NCI-H2227 treated with DMSO at 0.1 percent for 48 hours (cell line): Measurements from ENCODE around the gene ACTN4.
"Not testable (repeated sequence)": the region's sequence is repeated elsewhere in the genome, so short reads cannot be mapped to it uniquely, and the experiment has no call there.

ENCODE experiments used
- DNase-seq: peaks from one replicate; lab custom pipeline; 2025; lab: John Stamatoyannopoulos, UW

ACTN4 gene

DNA sequence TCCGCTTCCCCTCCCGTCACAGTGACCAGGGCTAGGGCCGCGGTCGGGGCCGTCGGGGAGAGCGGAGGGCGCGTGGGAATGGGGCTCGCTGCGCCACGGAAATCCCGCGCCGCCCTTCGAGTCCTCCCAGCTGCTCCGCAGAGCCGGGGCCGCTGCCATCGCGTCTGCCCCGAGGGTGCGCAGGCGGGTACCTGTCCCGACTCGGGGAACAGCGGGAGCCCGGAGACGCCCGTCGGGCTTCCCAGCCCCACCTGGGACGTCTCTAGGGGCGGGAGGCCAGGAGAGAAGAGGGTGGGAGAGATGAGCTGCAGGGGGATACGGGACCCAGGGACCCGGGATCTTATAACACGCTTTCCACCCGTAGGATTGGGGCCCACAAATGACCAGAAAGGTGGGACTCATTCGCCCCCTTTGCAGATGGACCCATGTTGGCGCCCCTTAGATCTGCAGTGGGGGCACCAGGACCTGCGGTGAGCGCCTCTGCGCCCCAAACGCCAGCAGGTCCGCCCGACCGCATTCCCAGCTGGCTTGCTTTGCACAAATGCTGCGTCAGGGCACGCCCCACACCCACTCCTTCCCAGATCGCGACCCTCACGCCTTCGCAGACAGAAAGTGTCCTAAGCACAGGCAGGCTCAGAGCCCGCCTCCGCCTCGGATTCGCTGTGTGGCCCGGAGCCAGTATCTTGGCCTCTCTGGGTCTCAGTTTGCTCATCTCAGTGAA, 122.9 kb downstream of the ACTN4 start:
- DNase-seq = not testable (repeated sequence)

DNA sequence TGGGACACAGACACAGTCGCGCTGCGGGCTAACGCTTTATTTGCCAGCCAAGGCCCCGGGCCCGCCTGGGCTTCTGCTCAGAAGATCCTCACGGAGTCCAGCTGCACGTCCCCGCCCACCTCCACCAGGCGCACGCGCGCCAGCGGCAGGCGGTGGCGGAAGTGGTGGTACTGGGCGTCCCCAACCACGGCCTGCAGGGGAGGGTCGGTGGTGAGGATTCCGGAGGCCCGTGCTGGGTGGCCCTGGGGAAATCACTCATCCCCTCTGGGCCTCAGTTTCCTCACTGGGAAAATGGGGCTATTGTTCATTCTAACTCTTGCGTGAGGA, 123.5 kb downstream of the ACTN4 start:
- not testable (repeated sequence) for DNase-seq

DNA sequence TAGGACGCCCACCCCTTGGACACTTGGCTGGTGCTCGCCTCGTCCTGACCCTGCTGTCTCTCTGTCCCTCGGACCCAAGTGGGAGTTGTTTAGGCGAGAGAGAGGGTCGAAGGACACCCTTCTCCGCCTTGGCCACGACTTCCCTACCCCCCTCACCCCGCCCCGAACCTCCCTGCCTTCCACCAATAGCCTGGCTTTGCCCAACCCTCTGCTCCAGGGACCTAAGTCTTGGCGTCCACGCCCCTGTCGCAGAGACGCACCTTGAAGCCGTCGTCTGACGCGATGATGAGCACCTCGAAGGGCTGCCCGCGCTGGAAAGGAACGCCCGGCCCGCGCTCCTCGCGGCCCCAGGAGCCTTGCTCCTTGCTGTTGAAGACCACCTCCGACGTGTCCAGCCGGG, 124.1 kb downstream of the ACTN4 start:
- not testable (repeated sequence) for DNase-seq

DNA sequence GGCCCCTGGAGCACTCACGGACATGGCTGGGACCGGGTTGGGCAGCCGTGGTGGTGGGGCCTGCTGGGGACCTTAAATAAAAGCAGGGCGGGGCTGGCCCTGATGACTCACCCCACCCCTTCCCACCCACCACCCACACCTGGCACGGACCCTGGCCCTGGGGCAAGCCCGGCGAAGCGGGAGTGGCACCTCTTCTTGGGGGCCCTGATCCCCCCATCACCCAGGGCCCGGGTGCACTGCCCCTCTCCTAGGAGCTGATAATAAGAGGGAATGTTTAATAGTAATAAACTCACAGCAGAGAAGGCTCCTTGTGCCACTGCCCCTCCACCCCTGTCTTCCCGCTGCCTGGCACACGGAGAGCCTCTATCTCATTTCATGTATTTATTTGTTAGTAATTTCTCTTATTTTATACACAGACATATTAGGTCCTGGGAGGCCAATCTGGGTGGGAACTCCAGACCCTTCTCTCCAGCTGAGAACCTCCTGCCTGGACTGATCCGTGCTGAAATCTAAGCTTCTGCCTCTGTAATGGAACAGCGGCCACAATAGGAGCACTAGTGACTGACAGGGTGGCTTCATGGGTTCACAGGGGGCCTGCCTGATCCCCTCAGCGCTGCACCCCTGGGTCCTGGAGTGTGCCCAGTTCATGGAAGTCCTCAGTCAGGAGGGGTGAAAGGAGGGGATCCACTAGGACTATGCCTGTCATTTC, 126.2 kb downstream of the ACTN4 start, which contains the start of gene LGALS7:
TSS of gene LGALS7 (minus strand) at position 49 of the 709 bp plus-strand sequence. CDS start at position 24, 25 bp downstream.
- DNase-seq = no peak

DNA sequence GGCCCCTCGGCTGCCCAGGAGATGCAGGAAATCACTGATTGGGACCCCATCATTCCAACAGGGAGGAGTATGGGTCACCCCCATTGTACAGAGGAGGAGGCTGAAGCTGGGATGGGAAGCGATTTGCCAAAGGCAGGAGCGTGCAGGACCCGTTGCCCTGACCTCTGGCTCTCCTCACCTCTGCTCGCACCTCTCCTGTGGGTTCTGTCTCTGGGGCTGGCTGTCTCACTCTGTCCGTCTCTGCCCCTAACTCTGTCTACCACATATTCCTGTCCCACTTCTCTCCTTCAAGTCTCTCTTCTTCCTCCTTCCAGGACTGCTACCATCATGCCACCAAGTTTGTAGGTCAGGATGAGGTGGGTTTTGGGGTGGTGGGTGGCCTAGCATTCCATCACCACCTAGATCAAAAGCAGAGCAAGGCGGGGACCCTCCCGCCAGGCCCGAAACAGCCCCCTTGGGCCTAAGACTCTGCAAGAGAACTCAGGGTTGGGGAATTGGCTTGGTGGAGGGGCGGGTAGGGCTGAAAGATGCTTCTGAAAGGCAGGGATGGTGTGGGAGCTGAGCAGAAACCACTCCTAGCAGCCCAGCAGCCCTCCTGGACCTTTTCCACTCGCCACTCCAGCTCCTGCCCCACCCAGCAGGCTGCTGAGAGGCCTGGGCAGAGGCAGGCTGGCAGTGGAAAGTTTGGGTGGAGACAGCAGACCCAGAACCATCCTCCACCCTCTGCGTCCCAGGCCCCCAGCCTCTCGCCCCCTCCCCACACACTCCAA, 126.9 kb downstream of the ACTN4 start:
- DNase-seq = no peak

DNA sequence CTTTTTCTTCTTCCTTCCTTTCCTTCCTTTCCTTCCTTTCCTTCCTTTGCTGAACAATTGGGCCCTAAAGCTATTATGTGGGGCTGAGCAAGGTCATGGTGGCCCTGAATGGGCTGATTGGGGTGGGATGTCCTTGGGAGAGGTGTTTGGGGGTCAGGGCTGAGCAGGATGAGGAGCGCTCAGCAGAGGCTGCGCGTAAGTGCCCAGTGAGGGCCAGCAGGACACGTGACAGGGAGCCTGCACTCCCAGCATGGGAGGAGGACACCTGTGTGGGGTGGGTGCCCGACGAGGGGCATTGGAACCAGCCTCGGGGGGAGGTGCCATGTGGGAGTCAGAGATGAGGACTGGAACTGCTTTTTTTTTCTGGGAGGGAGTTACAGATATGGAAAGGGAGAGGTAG, 131.3 kb downstream of the ACTN4 start:
- DNase-seq = no peak

DNA sequence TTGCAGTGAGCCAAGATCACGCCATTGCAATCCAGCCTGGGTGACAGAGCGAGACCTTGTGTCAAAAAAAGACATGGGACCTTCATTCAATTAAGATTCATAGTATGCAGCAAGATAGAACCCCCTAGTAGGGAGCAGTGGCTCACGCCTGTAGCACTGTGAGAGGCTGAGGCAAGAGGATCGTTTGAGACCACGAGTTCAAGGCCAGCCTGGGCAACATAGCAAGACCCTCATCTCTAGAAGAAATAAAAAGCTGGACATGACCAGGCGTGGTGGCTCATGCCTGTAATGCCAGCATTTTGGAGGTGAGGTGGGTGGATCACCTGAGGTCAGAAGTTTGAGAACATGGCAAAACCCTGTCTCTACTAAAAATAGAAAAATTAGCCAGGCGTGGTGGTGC, 133.0 kb downstream of the ACTN4 start:
- DNase-seq = no peak

DNA sequence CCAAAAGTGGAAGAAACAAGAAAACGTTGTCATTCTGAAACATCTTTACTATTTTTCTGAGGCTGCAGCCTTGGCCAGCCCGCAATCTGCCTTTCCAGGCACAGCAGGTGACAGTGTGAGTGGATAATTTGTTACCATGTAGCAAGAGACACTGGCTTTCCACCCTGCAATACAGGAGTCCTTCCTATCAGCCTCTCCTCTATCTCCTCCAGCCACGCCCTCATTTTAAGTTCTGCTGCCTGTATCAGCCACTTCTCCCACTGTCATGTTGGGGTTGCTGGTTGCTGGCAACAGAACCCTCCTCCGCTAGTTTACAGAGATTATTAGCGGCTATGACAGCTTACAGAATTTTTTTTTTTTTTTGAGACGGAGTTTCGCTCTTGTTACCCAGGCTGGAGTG, 133.6 kb downstream of the ACTN4 start:
- DNase-seq = peak; percentile 99
